Frontal cortex (tissue), 4 donors: ENCODE measurements around the gene WLS. TPM values are rescaled to one million over a fixed set of nuclear protein-coding genes. Genes with fewer than 3 reads are reported as not detected.

Experiments used
- DNase-seq, 2 donors: peaks; one replicate each; pipeline ENCODE4 v3.0.0; 2012; ENCODE audit warnings: low spot score in 2 of 2
- FAIRE-seq: peaks from 2 replicates; lab custom pipeline; 2012; peaks lifted over from hg19 to GRCh38; lab: Jason Lieb, UNC
- total RNA-seq: library from RNA; depleted of rRNA; stranded (reverse); fragments of >200 nt; gene quantifications from one replicate; pipeline ENCODE4 v1.2.3, GENCODE V29; 2014
- donor health status: control.
- donor health status: control.
- donor health status: control.

WLS gene
- total RNA-seq, 1 donor from 2014 or later, result 28.1 TPM

DNA sequence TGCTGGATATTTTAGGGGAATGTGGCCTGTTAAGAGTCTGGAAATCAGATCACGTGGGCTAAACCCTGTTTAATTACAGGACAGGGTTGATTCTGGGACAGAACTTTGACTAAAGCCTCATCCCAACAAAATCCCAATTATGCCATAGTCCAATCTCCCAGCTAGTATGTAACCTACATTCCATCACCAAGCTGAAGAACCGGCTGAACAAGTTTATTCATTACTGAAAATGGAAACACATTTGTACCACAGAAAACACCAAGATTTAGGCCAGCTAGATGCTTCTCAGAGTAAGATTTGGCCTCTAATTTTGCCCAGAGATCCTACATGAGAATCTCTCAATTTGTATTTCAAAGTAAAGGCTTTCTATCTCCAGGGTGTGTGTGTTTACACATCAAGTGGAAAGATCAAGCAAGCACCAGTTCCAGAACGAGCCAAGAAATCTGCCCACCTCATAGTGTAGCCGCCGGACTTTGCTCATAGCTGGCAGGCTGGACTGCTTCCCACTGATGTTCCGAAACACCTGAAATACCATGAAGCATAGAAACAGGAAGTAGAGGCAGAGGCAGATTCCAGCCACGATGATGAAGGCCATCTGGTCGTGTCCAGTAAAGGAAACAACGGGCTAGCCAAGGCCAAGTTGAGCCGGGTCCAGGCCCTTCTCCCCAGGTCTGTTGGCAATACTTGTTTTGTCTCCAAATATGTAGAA, 86.8 kb downstream of the WLS start:
- DNase-seq, result no peak

DNA sequence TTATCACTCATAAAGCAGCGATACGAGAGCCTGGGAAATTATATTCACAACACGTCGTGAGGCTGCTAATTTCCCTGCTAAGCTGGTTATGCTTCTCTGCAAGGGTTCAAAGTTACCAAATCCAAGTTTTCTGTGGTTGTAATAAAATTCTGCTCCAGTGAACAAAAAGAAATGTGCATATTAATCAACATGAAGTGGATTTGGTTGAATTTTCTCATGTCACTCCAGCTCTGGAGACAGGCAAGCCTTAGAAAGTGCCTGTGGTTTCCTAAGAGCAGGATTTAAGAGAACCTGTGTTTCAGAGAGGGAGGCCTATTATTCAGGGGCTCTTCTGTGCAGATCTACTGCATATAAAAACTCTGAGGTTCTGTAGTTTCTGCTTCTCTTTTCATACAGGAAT, 87.5 kb downstream of the WLS start:
- DNase-seq (no peak), FAIRE-seq (no peak)

More for the DNA sequence above, 86.8 kb downstream of the WLS start:
- no peak for FAIRE-seq

GRCh38 chr1:68143633-68144032, 88.7 kb downstream of the WLS start:
- FAIRE-seq (no peak), DNase-seq (no peak)

DNA sequence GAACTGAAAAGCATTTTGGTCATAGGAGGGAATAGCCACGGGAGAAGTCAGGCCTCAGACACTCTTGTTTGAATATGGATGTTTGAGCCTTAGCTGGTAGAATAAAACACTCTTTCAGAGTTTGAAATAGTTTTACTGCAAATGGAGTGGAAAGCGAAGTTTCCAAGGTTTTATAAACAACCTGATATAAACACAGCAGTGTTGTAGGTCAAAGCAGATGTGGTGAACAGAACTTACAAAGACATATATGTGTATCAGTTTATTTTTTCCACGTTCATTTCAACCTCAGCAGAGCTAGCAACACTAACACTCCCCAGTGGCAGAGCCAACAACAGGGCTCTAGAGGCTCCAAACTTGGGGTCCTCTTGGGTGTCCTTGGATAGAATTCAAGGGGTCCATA, 89.9 kb downstream of the WLS start:
- DNase-seq (no peak), FAIRE-seq (no peak)

- DNase-seq (no peak), FAIRE-seq (no peak)
Measured at GRCh38 chr1:68142036-68142435, 90.3 kb downstream of the WLS start.

GRCh38 chr1:68141071-68142021, 91.0 kb downstream of the WLS start:
- FAIRE-seq (no peak), DNase-seq (no peak)

GRCh38 chr1:68140536-68140935, 91.8 kb downstream of the WLS start:
- DNase-seq, result no peak
- no peak for FAIRE-seq

GRCh38 chr1:68136187-68136586, 96.1 kb downstream of the WLS start:
- FAIRE-seq (no peak), DNase-seq (no peak)

GRCh38 chr1:68132426-68133130, 99.7 kb downstream of the WLS start:
- DNase-seq (no peak), FAIRE-seq (no peak)

DNA sequence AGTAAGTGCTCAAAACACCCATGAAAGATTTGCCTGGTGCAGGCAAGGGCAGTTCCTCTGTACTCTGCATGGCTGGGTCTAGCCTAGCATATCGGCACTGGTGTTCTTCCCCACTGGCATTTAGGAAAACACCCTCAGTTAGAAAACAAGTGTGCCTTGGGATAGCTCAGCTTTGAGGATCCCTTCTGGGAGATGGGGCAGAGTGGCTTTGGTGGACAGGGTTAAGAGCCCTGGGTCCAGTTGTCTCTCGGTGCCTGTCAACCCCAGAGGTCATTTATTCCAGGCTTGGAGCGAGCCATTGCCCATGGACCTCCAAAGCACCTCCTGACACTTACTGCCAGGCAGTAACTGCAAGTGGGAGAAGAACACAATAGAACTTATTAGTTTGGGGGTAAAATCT, 101.1 kb downstream of the WLS start:
- FAIRE-seq, result no peak

DNA sequence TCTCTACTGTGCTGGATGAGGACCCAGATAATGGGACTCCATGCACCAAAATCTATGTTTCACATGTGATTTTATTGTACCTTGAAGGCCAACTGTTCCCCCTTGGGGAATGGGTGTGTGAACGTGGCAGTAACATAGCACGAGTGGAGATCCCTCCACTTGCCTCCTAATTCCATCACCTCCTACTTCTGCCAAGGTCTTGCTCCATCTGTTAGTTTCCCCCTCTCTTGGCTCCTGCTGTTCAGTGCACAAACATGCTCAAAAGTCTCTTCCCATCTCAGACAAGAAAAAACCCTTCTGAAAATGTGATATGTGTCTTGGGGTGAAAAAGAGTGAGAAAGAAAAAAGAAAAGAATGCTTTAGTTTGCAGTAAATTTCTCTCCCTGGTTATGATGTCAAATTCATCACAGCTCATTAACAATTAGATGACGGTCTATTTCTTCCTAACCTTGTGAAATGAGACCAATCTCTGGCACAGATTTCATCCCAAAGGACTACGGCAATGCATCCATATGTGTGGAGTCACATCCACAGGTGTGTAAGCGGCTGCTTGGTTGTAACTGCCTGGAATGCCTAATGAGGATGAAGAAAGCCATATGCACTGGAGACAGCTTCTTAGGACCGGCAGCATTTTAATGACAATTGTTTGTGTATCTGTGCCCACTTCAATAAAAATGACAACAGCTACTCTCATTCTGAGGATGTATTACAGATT, 102.6 kb downstream of the WLS start:
- FAIRE-seq (no peak), DNase-seq (no peak)

More for the DNA sequence above, 101.1 kb downstream of the WLS start:
- DNase-seq, result no peak

DNA sequence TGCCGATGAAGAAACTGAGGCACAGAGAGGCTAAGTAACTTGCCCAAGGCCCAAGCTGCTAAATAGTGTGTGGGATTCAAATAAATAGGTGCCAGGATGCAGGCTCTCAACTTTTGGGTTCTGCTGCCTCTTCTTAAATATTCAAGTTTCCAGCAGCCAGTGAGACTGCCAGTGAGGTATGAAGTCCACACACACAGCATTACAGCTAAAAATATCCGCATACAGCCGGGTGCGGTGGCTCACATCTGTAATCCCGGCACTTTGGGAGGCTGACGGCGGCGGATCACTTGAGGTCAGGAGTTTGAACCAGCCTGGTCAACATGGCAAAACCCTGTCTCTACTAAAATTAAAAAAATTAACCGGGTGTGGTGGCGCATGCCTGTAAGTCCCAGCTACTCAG, 103.5 kb downstream of the WLS start:
- DNase-seq (no peak), FAIRE-seq (no peak)

- FAIRE-seq, result no peak
- no peak for DNase-seq
Measured at GRCh38 chr1:68128157-68128556, 104.2 kb downstream of the WLS start.

GRCh38 chr1:68121536-68121935, 110.8 kb downstream of the WLS start:
- FAIRE-seq, result no peak
- DNase-seq, result no peak

GRCh38 chr1:68120136-68120791, 112.1 kb downstream of the WLS start:
- DNase-seq (peak; percentile 10 to 47), FAIRE-seq (no peak)

- FAIRE-seq, result no peak
- DNase-seq, result no peak
Measured at GRCh38 chr1:68119445-68119844, 112.9 kb downstream of the WLS start.

DNA sequence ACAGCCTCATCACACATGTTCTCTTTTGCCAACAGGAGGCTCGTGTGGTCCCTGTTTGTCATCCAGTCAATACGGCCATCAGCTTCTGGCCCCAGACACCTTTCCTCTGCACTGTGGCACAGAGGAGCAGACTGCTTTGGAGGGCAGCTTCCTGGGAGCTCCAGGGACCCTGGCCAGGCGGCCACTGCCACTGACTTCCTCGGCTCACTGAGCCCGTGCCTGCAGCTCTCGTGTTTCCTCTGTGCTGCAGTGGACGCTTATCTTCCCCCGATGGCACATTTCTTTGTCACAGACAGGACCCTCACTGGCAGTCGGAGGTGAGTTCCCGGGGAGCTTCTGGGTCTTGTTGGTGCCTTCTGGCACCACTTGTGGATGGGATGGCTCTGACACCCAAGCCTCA, 114.9 kb downstream of the WLS start:
- DNase-seq, result no peak
- no peak for FAIRE-seq

DNA sequence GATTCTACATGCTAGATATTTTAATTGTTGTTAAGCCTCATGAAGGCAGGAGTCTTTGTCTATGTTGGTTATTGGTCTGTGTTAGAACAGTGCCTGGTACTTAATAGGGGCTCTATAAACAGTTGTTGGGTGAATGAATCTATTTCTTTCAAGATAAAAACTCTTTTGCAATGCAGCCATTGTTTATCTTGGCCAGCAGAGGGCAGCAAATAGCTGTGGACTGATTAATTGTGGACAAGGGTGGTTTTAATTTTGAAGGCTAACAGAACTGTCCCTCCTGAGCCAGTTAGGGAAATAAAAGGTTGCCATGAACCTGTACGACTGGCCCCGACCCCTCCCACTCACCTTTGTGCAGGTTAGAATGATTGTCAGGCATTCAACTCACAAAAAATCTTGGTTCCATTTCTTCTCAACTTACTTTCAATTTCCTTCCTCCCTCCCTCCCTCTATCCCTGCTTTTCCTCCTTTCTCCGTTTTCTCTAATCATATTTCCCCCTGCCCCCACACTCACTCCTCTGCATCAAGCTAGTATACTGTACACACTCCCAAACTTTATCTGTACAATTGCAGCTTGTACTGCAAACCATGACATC, 115.6 kb downstream of the WLS start:
- no peak for FAIRE-seq
- DNase-seq, result peak; percentile 8 to 36

DNA sequence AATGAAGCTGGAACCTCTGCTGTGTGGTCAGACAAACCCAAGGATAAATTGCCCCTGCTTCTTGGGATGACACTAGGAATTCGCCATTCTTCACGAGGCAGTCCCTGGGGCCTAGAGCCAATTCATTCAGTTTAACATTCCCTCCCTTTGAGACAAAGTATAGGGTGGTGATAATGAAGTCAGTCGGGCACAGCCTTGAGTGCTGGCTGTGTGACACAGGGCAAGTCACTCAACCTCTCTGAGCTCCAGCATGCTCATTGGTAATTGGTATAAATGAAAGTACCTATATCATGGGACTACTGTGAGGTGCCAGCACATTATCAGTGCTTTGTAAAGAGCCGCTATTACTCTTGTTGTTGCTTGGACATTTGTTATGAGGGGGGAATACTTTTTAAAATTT, 117.0 kb downstream of the WLS start:
- FAIRE-seq (no peak), DNase-seq (no peak)
